Coronary artery (tissue), 2 donors: ENCODE results near the gene ELF1.
A peak's percentile ranks its signal among the peaks of the same experiment; 100 is the strongest.

Experiments
- DNase-seq: peaks from one replicate; pipeline ENCODE4 v3.0.0-alpha.2; 2017; ENCODE audit warnings: low spot score
- H3K27ac ChIP-seq, 2 donors: fragments of 200-600 bp; sonication (generic); one replicate each; pipeline ENCODE4 v1.5.1; 2016 to 2019
- H3K4me3 ChIP-seq: fragments of 200-600 bp; sonication (generic); 2 replicates; pipeline ENCODE4 v1.5.1; 2016; ENCODE audit warnings: mild to moderate bottlenecking, moderate library complexity
- TF ChIP-seq, protein P1 (sequence below): fragments of 200-600 bp; sonication (generic); IDR thresholded peaks from one replicate; pipeline ENCODE4 v1.5.1; 2019; ENCODE audit warnings: antibody characterized with exemption

ELF1 gene

DNA sequence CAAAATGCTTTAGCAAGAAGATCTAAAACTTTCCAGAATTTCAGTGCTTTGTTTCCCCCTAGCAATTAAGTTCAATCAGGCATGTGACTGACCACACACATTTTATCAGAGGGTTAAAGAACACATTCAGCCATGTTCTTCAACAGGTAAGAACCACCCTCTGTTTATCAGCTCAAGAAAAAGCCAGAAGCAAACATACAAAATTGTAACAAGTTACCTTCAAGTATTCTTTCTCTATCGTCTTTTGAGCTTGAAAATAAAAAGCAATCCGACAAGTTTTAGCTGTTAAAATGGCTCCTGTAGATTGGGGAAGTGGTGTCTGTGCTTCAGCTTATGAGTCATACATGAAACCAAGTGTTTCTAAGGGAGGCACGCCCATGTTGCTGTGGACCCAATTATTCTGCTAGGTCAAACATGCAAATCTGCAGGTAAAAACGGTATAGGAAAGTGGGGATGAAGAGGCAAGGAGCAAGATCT, at the start of gene ELF1:
ELF1 (minus strand) TSS at position 306 of the 477 bp plus-strand sequence. CDS start 37,262 bp downstream, outside the sequence.
- TF ChIP-seq, protein P1, sequence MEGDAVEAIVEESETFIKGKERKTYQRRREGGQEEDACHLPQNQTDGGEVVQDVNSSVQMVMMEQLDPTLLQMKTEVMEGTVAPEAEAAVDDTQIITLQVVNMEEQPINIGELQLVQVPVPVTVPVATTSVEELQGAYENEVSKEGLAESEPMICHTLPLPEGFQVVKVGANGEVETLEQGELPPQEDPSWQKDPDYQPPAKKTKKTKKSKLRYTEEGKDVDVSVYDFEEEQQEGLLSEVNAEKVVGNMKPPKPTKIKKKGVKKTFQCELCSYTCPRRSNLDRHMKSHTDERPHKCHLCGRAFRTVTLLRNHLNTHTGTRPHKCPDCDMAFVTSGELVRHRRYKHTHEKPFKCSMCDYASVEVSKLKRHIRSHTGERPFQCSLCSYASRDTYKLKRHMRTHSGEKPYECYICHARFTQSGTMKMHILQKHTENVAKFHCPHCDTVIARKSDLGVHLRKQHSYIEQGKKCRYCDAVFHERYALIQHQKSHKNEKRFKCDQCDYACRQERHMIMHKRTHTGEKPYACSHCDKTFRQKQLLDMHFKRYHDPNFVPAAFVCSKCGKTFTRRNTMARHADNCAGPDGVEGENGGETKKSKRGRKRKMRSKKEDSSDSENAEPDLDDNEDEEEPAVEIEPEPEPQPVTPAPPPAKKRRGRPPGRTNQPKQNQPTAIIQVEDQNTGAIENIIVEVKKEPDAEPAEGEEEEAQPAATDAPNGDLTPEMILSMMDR = no peak
- no peak for DNase-seq
- peak within 1 kb of the TSS; percentile 36 for H3K4me3 ChIP-seq
- H3K27ac ChIP-seq = peak within 1 kb of the TSS; percentile 29 to 58

- H3K27ac ChIP-seq = peak overlapping the region; percentile 96 to 99
Measured at GRCh38 chr13:41065078-41065477, 46.0 kb upstream of the ELF1 start.

DNA sequence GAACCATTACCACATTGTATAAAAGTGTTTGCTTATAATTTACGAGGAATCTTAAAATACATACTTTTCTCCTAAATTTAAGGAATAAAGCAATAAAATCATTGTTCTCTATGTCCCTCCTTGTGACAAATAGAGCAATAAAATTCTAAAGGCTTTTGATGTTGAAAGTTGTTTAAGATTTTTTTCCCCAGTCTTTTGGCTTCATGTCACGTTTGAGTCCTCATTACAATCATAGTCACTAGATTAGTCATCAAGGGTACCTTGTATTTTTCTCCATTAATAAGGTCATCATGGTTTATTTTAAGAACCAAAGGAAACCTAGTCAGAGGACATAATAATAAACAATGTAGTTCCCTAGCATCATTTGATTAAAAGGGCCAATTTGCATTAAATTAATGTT, 45.4 kb upstream of the ELF1 start:
- no peak for DNase-seq
- H3K27ac ChIP-seq = peak overlapping the region; percentile 96 to 99
- TF ChIP-seq, protein P1 = no peak
- peak overlapping the region; percentile 24 for H3K4me3 ChIP-seq

More at GRCh38 chr13:41065078-41065477, 46.0 kb upstream of the ELF1 start:
- TF ChIP-seq, protein P1 = no peak
- H3K4me3 ChIP-seq = no peak overlapping the region
- DNase-seq = no peak

- TF ChIP-seq, protein P1 = no peak
- H3K27ac ChIP-seq = peak overlapping the region; percentile 96 to 99
- no peak for DNase-seq
- peak overlapping the region; percentile 86 for H3K4me3 ChIP-seq
Measured at GRCh38 chr13:41061914-41062837, 43.1 kb upstream of the ELF1 start.

DNA sequence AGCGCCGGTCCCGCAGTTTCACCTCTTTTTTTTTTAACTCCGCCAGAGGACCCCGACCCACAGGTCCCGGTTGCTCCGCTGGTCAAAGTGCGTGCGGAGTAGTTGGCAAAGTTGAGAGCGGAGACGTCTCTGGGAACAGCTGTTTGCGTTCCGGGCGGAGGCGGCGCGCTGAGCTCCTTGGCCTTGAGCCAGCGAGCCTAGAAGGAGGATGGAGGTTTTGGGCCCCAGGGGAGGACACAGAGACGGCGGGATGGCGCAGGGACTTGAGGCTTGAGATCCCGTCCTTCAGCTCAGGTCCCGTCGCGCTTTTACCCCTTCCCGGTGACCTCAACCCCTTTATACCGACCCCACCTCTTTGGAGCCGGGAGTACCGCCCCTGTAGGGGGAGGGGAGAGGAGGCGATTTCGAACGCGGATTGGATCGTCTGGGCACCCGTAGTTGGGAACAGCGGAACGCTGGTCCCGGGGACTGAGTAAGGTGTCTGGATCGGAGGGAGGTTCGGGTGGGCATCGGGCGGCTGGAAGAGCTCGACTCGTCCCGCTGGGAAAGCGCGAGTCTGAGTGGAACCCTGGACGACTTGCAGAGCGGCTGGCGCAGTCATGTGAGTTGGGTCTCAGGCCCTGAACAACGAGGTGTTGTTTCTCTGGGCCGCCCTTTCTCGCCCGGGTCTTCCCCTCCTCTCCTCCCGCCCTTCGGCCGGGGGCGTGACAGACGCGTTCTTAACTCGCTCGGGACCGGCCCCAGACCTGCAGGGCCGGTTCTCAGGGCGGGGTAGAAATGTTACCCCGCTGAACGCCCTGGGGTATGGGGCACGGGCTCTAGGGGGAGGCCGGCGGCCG, 42.2 kb upstream of the ELF1 start, which contains the start of gene WBP4:
WBP4 (plus strand) TSS at position 435 of the 839 bp plus-strand sequence; CDS start at position 600, 165 bp downstream.
- peak within 1 kb of the TSS; percentile 86 for H3K4me3 ChIP-seq

DNA sequence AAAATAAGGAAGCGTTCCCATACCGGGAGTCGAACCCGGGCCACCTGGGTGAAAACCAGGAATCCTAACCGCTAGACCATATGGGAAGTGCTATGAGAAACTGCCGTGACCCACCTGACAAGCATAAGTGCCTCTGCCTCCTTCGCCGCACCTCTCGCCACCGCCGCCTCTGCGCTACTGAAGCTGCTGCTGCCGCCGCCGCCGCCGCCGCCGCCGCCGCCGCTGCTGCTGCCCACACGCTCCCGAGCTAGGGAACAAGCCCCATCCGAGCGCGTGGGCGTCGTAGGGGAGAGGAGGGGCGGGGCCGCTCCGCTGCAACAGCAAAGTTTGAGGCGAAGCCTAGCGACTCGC, 41.6 kb upstream of the ELF1 start:
- Histone ChIP-seq H3K27ac (peak overlapping the region; percentile 96 to 99), H3K4me3 (peak overlapping the region; percentile 86)
- no peak for DNase-seq
- TF ChIP-seq, protein P1 = no peak

More for the DNA sequence above, 42.2 kb upstream of the ELF1 start, which contains the start of gene WBP4:
- peak within 1 kb of the TSS; percentile 96 to 99 for H3K27ac ChIP-seq
- peak; percentile 97 for DNase-seq
- TF ChIP-seq, protein P1 = no peak
